Renal cortical epithelial cell (primary cell): Measurements from ENCODE around the gene ANK3. TPM values are rescaled to one million over a fixed set of nuclear protein-coding genes. Genes with fewer than 3 reads are reported as not detected.
A peak's percentile ranks its signal among the peaks of the same experiment; 100 is the strongest.

ENCODE experiments used
- DNase-seq: peaks from one replicate; pipeline ENCODE4 v3.0.0-alpha.2; 2011; ENCODE audit warnings: low read depth
- total RNA-seq: library from RNA; depleted of rRNA; stranded (reverse); fragments of >200 nt; gene quantifications from 2 replicates; pipeline ENCODE4 v1.2.3, GENCODE V29; 2014

The ANK3 gene
- total RNA-seq, 1 donor from 2014 or later = 68.6 TPM

DNA sequence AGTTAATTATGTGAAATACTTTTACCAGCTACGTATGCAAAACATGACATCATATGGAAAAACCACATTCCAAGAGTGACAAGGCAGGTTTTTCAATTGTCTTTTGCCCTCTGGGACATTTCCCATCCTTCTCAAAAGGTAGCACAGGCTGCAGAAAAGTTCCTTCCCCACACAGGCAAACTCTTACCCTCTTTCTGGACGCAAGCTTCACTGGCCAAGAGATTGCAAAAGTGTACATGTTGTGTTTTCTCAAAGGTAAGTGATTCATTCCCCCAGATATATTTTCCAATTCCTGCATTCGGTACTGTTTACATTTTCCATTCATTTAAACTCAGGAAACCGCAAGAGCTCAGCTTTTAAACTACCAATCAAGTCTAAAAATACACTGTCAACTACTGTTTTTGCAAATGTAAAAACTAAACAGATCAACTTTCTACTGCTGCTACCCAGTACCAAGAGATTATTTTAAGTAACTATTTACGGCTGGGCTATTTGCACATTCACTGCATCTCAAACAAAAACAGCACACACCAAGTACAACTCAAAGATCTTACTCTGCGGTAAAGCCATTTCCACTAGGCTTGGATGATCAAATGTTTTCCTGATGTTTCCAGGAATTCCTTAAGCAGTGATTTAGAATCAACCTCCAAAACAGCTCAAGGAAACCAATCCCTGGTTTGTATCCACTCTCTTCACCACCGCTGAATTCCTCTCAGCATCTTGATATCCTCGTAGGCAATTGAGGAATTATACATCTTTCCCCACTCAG, 249.7 kb downstream of the ANK3 start:
- peak; percentile 93 for DNase-seq

DNA sequence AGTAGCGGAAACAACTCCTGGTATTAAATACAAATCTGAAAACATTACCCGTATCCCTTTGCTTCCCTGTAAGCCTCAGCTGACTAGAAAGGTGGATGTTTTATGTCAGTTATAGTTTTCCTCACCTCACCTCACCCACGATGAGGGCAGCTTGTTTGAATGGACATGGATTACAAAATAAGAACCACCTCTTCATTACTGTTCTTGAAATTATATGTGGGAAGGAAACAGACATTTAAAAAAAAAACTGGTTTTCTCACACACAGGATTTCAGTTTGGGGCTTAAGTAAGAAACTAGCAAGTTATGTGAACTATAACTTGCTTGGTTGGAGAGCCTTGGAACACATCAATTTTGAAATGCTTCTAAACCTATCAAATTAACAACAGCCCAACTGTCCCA, 250.4 kb downstream of the ANK3 start:
- peak; percentile 23 for DNase-seq

DNA sequence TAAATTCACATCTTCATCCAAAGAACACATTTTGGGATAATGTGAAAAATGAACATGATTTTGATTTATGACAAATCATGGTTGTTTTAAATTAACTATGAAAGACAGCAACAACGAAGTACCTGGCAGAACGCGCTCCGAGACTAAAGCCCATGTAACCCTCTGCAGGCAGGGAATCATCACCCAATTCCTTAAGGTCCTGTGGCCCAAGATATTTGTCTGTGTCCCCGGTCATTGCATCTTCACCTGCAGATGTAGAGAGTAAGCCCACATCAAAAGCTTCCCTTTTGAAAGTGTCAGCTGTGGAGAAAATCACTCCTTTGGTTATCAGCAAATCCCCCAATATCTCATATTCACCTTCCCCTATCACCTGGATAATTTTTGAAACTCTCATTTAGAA, 250.8 kb downstream of the ANK3 start:
- DNase-seq = no peak

DNA sequence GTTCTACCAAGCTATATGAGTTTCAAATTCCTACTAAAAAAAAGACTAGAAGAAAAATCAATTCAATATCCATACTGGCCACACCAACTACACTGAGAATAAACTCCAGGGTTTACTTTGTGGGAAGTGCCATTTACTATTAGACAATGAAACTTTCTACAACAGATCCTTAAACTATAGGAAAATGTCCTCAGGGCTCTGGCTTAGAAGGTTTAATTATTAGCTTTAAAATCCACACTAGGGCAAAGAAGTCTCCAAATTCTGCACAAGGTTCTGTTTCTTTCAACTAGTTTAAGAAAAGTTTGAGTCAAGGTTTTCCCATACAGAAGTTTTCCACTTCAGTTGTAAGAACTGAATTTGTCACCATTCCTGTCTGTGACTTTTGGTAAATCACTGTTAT, 251.6 kb downstream of the ANK3 start:
- DNase-seq = peak; percentile 86

DNA sequence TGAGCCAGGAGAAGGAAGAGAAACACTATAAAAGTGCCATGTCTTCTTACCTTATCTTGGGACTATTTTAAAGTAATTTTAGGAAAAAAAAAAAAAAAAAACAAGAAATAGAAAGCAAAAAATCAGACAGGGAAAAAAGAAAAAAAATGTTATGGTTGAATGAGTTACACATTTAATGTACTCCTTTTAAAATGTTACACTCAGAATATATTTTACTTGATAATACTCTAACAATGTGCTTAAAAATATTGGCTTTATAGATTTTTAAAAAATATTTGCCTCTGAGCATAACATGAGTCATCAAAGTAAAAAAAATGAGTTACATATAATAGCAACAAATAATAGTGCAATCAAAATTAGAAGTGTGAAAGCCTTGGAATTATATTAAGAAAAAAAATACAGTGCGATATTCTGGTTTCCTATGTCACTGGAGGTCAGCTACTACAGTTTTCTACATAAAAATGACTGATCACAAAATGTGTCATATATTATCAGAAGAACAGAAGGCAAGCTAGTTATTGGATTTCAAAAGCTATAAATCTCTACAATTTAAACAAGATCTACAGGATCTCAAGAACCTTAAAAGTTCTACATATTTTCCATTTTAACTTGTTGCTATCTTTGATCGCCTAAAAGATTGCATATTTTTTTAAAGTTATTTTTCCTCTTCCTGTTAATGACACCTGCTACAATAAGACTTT, 252.2 kb downstream of the ANK3 start:
- no peak for DNase-seq

DNA sequence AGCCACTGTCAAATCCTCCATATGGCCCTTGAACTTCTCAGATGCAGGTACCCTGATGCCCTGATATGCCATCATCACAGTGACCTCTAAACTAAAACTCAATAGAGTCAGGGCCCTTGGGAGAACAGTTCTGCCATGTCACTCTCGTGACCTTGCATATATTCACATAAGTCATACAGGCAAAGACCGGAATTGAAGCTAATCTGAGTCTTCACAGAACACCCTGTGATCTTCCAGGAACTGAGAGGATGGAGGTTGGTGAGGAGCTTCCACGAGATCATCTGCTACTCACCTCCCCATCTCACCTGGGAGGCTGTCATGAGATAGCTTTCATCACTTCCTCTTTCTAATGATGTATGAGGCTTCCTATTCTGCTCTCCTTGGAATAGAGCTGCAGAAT, 254.7 kb downstream of the ANK3 start:
- no peak for DNase-seq

DNA sequence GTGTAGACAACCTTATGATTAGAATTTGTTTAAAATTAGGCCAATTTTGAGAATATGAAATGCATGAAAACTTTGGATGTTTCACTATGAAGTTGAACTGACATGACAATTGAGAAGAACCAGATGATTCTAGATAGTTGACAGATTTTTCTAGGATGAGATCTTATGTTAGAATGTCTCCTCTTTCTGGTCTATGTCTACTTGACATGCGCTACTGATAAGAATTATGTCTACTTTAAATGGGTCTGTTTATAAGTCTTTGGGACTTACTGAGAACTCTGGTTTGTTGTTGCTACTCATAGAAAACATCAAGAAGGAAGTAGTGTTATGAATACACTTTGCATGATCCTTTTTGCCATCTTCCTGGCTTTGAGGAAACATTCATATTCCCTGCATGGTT, 255.1 kb downstream of the ANK3 start:
- no peak for DNase-seq

DNA sequence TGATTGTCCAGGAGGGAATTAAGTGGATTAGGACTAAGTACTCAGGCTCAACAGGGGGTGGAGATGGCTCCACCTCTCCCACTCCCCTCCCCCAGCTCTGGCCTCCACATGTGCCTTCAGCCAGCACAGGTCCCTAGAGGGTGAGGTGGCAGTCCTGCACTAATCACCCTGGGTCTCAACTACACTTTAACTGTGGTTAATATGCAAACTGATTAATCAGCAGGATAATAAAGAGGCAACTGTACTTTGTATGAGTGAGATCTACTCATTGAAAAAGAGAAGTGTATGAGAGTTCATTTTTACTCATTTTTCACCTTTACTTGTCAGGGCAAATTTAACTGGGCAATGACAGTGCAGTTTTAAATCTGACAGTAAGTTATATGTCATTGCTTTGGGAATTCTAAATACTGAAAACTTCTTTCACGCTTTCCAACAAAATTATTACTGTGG, 259.5 kb downstream of the ANK3 start:
- DNase-seq = peak; percentile 80

DNA sequence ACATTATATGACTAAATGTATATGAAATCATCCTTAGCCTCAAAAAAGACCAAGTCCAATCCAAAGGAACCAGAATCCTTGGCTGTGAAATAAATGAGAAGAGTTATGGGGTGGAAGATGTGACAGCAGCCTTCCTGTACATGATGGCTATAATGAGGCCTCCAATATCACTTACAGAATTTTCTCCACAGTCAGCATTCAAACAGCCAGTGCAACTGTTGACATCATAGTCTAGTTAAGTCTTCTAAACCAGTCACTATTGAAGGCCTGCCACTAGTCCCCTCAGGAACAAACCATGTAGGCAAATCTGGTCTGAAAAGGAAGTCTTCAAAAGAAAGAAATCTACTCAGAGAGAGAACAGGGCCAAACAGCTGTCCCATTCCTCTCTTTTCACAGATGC, 263.8 kb downstream of the ANK3 start:
- no peak for DNase-seq

DNA sequence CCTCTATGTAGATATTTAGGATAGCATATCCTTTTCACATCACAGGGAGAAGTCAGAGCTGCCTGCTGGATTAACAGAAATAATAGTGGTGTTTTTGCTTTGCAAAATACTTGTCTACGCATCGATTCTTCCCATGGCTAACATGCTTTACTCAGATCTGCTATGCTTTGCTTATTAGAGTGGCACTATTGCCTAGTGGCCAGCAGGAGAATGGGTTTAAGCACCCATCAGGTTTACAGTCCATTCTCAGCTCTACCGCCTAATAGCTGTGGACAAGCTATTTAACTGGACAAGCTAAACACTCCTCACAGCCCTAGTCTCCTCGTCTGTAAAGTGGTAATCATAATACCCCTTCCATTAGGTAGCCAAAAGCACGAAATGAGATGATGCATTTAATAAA, 265.1 kb downstream of the ANK3 start:
- DNase-seq = no peak

DNA sequence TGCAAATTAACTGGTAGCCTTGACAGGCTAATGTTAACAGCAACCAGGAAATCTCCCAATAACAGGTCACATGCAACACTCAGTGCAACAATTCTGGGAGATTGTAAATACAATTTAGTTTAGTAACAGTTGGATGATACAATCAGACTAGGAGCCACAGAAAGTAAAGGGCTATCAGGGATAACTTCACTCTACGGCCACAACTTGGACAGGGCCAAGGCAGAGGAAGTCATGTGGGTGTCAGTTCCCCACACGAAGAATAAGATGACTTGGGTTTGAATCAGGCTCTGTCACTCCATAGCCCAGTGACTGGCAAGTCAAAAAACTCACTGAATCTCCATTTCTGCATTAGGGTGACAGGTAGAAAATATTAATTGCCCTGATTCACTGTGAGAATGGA, 266.0 kb downstream of the ANK3 start:
- peak; percentile 70 for DNase-seq

DNA sequence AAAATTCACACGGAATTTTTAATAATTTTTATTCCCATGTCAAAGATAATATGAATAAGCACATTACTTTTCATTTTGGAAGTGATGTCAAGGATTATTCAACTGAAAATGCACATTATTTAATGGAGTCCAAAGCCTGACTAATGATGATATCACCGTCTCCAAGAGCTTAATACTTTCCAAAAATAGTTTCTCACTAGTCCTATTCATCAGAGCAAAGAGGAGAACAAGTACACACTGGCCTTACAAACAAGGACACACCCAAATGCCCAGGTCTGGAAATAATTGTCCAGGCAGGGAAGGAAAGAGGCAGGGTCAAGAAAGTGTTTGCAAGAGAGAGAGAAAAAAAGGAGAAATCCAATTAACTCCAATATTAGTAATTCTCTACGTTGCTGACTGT, 266.5 kb downstream of the ANK3 start:
- peak; percentile 99 for DNase-seq

DNA sequence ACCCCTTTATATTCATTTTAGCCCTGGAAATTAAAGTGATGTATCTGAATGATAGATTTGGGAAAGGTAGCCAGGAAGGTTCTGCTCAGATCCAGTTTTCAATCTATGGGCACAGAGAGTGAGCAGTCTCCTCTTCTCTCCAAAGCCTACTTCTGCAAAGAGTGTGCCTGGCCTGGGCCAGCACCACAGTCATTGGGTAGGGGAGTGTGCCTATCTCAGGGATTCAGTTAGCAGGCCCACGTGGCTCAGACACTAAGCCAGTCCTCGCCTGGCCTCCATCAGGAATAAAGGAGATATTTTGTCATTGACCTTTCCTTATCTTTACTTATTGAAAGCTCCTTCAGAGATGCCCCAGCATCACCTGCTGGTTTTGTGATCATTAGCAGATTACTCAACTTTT, 267.5 kb downstream of the ANK3 start:
- DNase-seq = no peak

DNA sequence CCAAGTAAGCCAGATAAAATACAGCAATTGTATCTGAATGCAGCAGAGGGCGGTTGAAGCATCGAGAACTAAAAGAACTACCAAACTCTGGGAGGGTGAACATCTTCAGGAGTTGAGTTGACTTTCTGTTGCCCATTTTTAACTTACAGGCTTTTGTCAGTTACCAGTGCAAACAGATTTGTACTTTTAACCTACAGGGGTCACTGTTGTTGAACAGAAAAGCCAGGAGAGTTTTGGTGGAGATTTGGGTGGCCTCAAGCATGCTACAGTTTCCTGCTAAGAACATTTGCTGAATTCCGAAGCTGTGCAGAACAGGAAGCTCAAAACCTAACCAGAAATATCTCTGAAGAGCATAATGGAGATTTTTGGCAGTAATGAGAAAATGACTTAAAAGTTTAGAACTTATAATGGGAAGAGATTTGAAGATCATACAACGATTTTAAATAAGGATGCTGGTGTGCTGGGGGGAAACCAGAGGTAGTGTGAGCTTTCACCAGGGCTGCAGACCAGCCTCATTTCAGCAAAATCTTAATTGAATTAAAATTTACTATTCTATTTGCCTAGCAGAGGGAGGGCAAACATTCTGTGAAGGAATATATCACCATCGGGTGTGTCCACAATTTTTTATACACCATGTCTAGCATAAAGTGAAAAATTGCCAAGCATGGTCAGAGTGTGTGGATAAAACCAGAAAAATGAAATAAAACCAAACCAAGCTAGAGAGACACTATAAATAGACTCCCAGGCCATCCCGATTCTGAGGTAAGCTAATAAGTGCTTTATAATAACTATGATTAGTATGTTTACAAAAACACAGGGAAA, 274.7 kb downstream of the ANK3 start:
- DNase-seq = peak; percentile 76

DNA sequence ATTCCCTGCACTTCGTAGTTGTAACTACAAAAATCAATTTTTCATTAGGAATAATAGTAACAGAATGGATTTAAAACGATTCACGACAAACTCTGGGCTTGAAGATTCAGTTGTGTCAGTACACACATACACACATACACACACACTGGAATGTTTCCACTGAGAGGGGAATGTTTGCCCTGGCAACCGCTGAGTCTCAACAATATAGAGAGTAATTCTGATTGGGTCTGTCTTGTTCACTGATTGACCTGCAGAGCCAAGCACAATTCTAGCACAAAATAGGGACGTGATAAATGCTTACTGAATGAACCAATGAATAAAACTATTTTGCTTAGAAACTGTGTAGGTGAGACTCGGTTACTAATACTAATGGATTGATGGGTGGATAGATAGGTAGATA, 278.9 kb downstream of the ANK3 start:
- no peak for DNase-seq

DNA sequence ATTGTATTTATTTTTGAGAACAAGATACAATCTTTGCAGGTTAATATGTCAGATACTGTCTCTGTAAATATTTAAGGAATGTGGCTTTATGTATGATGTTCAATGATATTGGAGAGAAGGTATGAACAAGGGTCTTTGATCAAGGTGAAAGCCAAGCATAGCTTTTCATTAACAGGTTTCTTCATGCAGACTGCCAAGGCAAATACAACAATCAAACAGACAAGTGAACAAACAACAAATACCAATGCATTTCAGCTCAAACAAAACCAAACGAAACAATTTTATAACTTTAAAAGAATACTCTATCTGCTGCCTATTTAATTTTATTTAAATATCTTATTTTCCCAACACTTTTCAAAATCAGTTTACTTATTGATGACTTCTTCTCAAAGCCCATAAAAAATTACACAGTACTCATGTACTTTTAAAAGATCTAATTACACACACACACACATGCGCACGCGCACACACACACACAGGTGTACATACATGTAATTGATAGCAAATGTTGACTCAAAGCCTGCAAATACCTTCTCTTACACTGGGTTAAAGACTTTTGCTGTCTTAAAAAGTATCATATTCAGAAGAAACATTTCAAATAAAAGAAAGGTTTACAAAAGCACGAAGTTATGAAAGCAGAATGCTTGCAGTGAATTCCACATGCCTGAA, 282.2 kb downstream of the ANK3 start:
- no peak for DNase-seq

DNA sequence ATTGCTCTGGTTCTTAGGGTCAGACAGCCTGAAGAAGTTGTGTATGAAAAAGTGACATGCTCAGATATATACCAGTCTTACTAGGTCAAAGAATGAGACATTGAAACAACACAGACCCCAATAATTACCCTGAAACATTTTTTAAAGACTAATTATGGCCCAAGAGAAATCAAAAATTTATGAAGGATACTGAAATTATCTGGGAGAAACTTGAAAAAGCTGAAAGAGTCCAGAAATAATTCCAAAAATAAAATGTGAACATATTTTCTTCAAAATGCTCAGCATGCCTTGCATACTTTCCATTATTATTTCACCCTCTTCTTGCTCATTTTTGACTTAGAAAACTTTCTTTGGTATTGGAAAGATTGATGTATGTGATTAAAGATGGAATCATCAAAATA, 284.4 kb downstream of the ANK3 start:
- DNase-seq = no peak

DNA sequence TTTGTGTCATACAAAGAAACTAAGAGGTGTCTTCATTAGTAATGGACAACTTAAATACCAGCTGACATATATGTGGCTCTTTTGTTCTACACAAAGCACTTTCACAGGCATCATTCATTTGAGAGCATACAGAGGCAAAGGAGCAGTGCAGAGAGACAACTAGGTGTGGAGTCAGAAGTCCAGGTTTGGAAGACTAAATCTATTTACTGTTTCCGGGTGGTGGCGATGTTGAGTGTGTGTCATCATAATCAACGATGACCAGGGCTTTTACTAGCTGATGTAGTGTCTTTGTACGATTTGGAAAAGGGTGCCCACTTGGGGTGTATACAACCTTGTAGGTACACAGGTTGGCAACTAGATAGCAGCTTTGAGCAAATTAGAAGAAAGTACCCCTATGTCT, 287.9 kb downstream of the ANK3 start:
- DNase-seq = no peak

DNA sequence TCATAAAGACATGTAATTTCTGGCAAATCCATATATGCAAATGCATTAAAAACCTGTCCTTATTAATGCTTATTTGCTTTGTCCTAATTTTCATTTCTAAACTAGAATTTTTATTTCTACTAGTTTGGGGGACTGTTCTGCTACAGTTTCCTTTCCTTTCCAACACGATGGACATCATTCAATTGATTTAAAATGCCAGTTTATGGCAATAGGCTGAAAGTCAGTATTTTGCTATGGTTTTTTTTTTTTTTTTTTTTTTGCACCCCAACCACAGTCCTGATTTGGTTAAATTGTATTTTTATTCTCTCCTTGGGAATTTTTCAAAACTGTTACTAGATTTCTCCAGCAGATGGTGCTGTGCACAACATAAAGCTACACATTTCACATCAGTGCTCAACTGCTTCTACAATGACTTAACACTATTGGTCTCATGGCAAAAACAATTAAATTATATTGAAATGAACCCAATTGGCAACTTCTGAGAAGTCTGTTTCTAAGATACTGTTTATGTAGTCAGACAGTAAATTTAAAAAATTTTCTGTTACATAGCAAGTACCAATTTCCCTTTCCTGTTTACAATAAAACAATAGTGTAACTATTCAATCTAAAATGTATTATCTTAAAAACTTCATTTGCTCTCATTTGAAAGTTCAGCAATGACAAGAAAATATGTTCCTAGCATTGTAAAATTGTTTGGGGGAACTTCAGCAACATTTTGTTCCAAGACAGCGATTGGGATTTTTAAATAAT, 289.5 kb downstream of the ANK3 start:
- DNase-seq = peak; percentile 65

DNA sequence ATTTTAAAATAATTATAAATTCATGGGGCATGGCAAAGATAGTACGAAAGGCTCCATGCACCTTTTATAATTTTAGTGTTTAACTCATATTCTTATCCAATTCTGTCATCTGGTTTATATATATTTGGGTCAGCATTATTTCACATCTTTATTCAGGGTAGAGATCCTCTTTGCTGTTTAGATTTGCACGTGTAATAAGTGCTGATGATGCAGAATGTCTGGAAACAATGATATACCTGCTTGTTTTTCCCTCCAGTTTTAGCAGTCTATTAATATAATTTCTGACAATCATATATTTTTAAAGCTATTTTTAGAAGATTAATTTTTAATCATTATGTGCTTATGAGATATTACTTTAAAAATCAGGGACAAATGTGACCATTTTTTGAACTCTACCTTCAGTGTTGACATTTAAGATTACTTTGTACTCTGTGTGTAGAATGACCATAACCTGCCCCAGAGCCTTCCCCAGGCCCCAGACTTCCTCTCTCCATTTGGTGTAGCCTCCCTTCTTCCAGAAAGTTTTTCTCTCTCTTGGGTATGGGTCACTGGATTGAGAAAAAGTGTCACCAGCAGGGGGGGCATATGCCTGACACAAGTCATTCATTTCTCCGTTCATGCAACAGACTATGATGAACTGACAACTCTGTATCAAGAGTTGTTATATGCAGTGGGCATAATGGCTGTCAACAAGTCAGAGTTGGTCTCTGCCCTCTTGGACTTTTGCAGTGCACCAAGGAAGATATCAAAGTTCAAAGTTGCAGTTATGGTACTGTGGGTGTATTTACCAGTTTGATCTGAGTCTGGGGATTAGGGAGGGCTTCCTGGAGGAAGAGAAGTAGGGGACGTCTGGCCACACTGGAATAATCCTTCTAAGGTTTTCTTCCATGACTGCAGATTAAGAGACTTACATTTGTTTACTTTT, 290.7 kb downstream of the ANK3 start:
- DNase-seq = no peak
